T-helper 2 cell treated with Interferon-gamma antibody and Interleukin-4, amounts not matched to agents 100 ng/mL and 5 ng/mL, for 36 hours (primary cell): Measurements from ENCODE around the gene CHRDL2. TPM values are rescaled to one million over a fixed set of nuclear protein-coding genes. Genes with fewer than 3 reads are reported as not detected.
"Not testable (repeated sequence)": the region's sequence is repeated elsewhere in the genome, so short reads cannot be mapped to it uniquely, and the experiment has no call there.

Experiments used
- intact Hi-C: fragments of 100-400 bp; cut with micrococcal nuclease; formaldehyde crosslinking; loops from one replicate; pipeline ENCODE4 v1.15.1; 2023
- total RNA-seq: library from RNA; stranded (reverse); gene quantifications from 2 replicates; pipeline ENCODE4 v1.2.3, GENCODE V29; 2022

CHRDL2 gene
- total RNA-seq, 1 donor from 2014 or later: not detected

- intact Hi-C loops: no loop called here
Observed at GRCh38 chr11:74672956-74673692, 58.1 kb downstream of the CHRDL2 start.

GRCh38 chr11:74672332-74672955 lies 58.8 kb downstream of the CHRDL2 start:
- intact Hi-C loops: no loop called here

- intact Hi-C loops: no loop called here
Observed at GRCh38 chr11:74671520-74672196, 59.6 kb downstream of the CHRDL2 start.

- intact Hi-C loops: no loop called here
Observed at GRCh38 chr11:74670171-74670570, 61.1 kb downstream of the CHRDL2 start.

- intact Hi-C loops: no loop called here
Observed at GRCh38 chr11:74669211-74670160, 61.7 kb downstream of the CHRDL2 start.

GRCh38 chr11:74663315-74663714 lies 67.9 kb downstream of the CHRDL2 start:
- intact Hi-C loops: no loop called here

GRCh38 chr11:74662487-74663103 lies 68.6 kb downstream of the CHRDL2 start:
- intact Hi-C loops: no loop called here

GRCh38 chr11:74659124-74659523 lies 72.1 kb downstream of the CHRDL2 start:
- intact Hi-C loops: not testable (repeated sequence)

GRCh38 chr11:74654976-74655375 lies 76.2 kb downstream of the CHRDL2 start:
- intact Hi-C loops: no loop called here

GRCh38 chr11:74650498-74650897 lies 80.7 kb downstream of the CHRDL2 start:
- intact Hi-C loops: no loop called here

- intact Hi-C loops: no loop called here
Observed at GRCh38 chr11:74648894-74649293, 82.3 kb downstream of the CHRDL2 start.

- intact Hi-C loops: no loop called here
Observed at GRCh38 chr11:74647831-74648230, 83.4 kb downstream of the CHRDL2 start.

- intact Hi-C loops: no loop called here
Observed at GRCh38 chr11:74647404-74647803, 83.8 kb downstream of the CHRDL2 start.

- intact Hi-C loops: no loop called here
Observed at GRCh38 chr11:74646954-74647353, 84.3 kb downstream of the CHRDL2 start.

Other genes with a start within 250 kb of the CHRDL2 start
- 2.6 and 2.7 TPM in 2 replicates for gene LIPT2, start 237.7 kb downstream of the CHRDL2 start, total RNA-seq
- gene POLD3, start 138.8 kb downstream of the CHRDL2 start, total RNA-seq: 46.7 and 48.9 TPM in 2 replicates
- 16.5 and 16.9 TPM in 2 replicates for gene RNF169, start 17.4 kb upstream of the CHRDL2 start, total RNA-seq
- gene XRRA1, start 217.7 kb upstream of the CHRDL2 start, total RNA-seq: 7.7 and 8.1 TPM in 2 replicates
- 210 and 214 TPM in 2 replicates for gene SPCS2, start 217.8 kb upstream of the CHRDL2 start, total RNA-seq